IMR-90 (cell line): Measurements from ENCODE around the gene DGKH.

Experiments used
- BHLHE40 ChIP-seq: fragments of 150-350 bp; IDR thresholded peaks from 2 replicates; pipeline ENCODE4 v1.6.1; 2016; ENCODE audit warnings: mild to moderate bottlenecking, low read depth, low read length
- CEBPB ChIP-seq: IDR thresholded peaks from 2 replicates; pipeline ENCODE4 v1.6.1; 2012; ENCODE audit warnings: low read depth, low read length, improper control_type of control experiment
- CHD1 ChIP-seq: IDR thresholded peaks from 2 replicates; pipeline ENCODE4 v1.6.1; 2012; ENCODE audit warnings: low read depth, low read length, improper control_type of control experiment
- CTCF ChIP-seq: conservative IDR thresholded peaks from 2 replicates; pipeline ENCODE4 v1.5.1; 2012; ENCODE audit warnings: mild to moderate bottlenecking, low read depth, low read length, improper control_type of control experiment
- ELK1 ChIP-seq: fragments of 150-350 bp; IDR thresholded peaks from 2 replicates; pipeline ENCODE4 v1.6.1; 2016; ENCODE audit warnings: low read depth, mild to moderate bottlenecking, low read length, moderate library complexity, borderline replicate concordance
- MAFK ChIP-seq: IDR thresholded peaks from 2 replicates; pipeline ENCODE4 v1.6.1; 2012; ENCODE audit warnings: low read depth, low read length, improper control_type of control experiment
- MAZ ChIP-seq: IDR thresholded peaks from 2 replicates; pipeline ENCODE4 v1.6.1; 2012; ENCODE audit warnings: low read depth, mild to moderate bottlenecking, low read length, improper control_type of control experiment, moderate library complexity, borderline replicate concordance
- MXI1 ChIP-seq: IDR thresholded peaks from 2 replicates; pipeline ENCODE4 v1.6.1; 2012; ENCODE audit warnings: low read depth, mild to moderate bottlenecking, low read length, moderate library complexity, borderline replicate concordance
- POLR2A ChIP-seq: IDR thresholded peaks from 2 replicates; pipeline ENCODE4 v1.6.1; 2012; ENCODE audit warnings: mild to moderate bottlenecking, low read depth, low read length
- RAD21 ChIP-seq: IDR thresholded peaks from 2 replicates; pipeline ENCODE4 v1.6.1; 2012; ENCODE audit warnings: low read length, improper control_type of control experiment
- RCOR1 ChIP-seq: IDR thresholded peaks from 2 replicates; pipeline ENCODE4 v1.6.1; 2012; ENCODE audit warnings: mild to moderate bottlenecking, low read length, improper control_type of control experiment; ENCODE audit not compliant: insufficient replicate concordance
- RFX5 ChIP-seq: IDR thresholded peaks from 2 replicates; pipeline ENCODE4 v1.8.0; 2012; ENCODE audit warnings: low read depth, mild to moderate bottlenecking, low read length, moderate library complexity
- SMC3 ChIP-seq: fragments of 150-350 bp; IDR thresholded peaks from 2 replicates; pipeline ENCODE4 v1.6.1; 2016; ENCODE audit warnings: low read depth, mild to moderate bottlenecking, antibody characterized with exemption, low read length, moderate library complexity

- TF ChIP-seq CTCF (no peak), SMC3 (no peak), POLR2A (no peak), MAZ (no peak), RAD21 (no peak), CEBPB (no peak), RFX5 (no peak), MXI1 (no peak), RCOR1 (no peak), BHLHE40 (no peak), CHD1 (no peak), MAFK (no peak), ELK1 (no peak)
Observed at GRCh38 chr13:42009057-42009456, 39.4 kb upstream of the DGKH start.
